Hepatocyte (in vitro differentiated cells): ENCODE measurements around the gene TTLL5.

Experiments
- EZH2 ChIP-seq: fragments of 200-600 bp; sonication (generic); IDR thresholded peaks from 2 replicates; pipeline ENCODE4 v1.6.1; 2016; ENCODE audit warnings: antibody characterized with exemption, mild to moderate bottlenecking, borderline replicate concordance
- TF ChIP-seq, protein P1 (sequence below): fragments of 200-600 bp; sonication (generic); IDR thresholded peaks from 2 replicates; pipeline ENCODE4 v1.5.1; 2016; ENCODE audit warnings: antibody characterized with exemption, mild to moderate bottlenecking; ENCODE audit not compliant: poor library complexity

DNA sequence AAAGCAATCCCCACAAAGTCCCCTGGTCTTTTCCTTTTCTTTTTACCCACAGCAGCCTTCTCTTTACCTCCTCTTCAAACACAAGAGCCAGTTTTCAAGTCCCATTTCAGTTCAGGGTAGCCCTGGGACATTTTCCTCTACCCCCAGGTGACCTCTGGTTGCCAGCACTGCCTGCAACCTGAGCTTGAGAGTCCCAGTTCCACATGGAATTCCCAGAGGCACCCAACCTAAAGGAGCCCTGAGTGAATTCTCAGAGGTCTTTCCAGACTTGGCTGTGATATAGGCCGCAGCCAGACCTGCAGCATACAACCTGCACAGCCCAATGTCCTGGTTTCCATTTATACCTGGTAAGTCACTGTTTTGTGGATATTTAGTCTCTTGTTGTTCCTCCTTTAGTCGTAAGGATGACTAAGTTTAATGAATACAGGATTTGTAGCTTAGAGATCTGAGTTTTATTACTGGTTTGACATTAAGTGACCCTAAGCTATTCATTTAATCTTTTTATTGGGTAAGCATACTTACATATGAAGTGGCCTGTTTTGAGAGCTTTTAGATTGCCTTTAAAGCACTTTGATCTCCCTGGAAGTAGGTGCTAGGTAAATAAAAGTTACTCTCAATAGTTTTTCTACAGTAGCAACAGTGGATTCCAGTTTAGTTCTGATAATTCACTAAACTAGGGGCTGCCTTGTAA lies 160.9 kb downstream of the TTLL5 start:
- TF ChIP-seq, protein P1, sequence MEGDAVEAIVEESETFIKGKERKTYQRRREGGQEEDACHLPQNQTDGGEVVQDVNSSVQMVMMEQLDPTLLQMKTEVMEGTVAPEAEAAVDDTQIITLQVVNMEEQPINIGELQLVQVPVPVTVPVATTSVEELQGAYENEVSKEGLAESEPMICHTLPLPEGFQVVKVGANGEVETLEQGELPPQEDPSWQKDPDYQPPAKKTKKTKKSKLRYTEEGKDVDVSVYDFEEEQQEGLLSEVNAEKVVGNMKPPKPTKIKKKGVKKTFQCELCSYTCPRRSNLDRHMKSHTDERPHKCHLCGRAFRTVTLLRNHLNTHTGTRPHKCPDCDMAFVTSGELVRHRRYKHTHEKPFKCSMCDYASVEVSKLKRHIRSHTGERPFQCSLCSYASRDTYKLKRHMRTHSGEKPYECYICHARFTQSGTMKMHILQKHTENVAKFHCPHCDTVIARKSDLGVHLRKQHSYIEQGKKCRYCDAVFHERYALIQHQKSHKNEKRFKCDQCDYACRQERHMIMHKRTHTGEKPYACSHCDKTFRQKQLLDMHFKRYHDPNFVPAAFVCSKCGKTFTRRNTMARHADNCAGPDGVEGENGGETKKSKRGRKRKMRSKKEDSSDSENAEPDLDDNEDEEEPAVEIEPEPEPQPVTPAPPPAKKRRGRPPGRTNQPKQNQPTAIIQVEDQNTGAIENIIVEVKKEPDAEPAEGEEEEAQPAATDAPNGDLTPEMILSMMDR, result no peak
- no peak for TF ChIP-seq EZH2
